Panc1 (cell line): ENCODE results near the gene BZW1. TPM values are rescaled to one million over a fixed set of nuclear protein-coding genes. Genes with fewer than 3 reads are reported as not detected.

Experiments used
- ATAC-seq: fragments of 200-7000 bp; cut with Tn5 transposase; 2 replicates; pipeline ENCODE4 v1.9.1; 2020; ENCODE audit warnings: mild to moderate bottlenecking, moderate library complexity
- BruUV-seq: library from RNA; stranded (reverse); fragments of 400-500 nt; replicated peaks from 2 replicates; lab custom pipeline; 2021; lab: Mats Ljungman, UMichigan
- CTCF ChIA-PET: fragments of 300-600 bp; sonication (Branson Sonifier 250); formaldehyde crosslinking; loops from one replicate; lab custom pipeline; 2022; ENCODE audit warnings: antibody characterized with exemption; lab: Charles Lee
- POLR2A ChIA-PET: fragments of 300-600 bp; sonication (Branson Sonifier 250); formaldehyde crosslinking; loops from one replicate; lab custom pipeline; 2022; ENCODE audit warnings: antibody characterized with exemption; lab: Charles Lee
- DNase-seq: peaks from one replicate; pipeline ENCODE4 v3.0.0-alpha.2; 2010; ENCODE audit warnings: low read depth, low spot score
- H3K27ac ChIP-seq: 2 replicates; pipeline ENCODE4 v1.5.1; 2011; ENCODE audit warnings: mild to moderate bottlenecking, low read length, inconsistent platforms
- H3K27me3 ChIP-seq: fragments of 200-500 bp; sonication (Bioruptor generic); 2 replicates; pipeline ENCODE4 v1.6.0; 2014; ENCODE audit warnings: low read length, inconsistent platforms; ENCODE audit not compliant: control insufficient read depth, insufficient read depth
- H3K36me3 ChIP-seq: fragments of 200-500 bp; sonication (Bioruptor generic); 2 replicates; pipeline ENCODE4 v1.5.1; 2014; ENCODE audit warnings: inconsistent platforms, mild to moderate bottlenecking, low read length, moderate library complexity; ENCODE audit not compliant: control insufficient read depth, insufficient read depth
- H3K4me1 ChIP-seq: 2 replicates; pipeline ENCODE4 v1.5.1; 2011; ENCODE audit warnings: inconsistent platforms, mild to moderate bottlenecking, low read length, moderate library complexity; ENCODE audit not compliant: control insufficient read depth, insufficient read depth
- H3K4me3 ChIP-seq, 2 experiments: 2 replicates each; pipeline ENCODE4 v1.5.1; 2011 to 2012; ENCODE audit warnings: low read depth in 2 of 2, low read length in 2 of 2, mild to moderate bottlenecking in 2 of 2, inconsistent platforms in 1 of 2, moderate library complexity in 1 of 2
- H3K9me3 ChIP-seq: fragments of 200-500 bp; sonication (Bioruptor generic); 2 replicates; pipeline ENCODE4 v1.5.1; 2014; ENCODE audit warnings: low read depth, mild to moderate bottlenecking, inconsistent platforms, low read length, moderate library complexity; ENCODE audit not compliant: control insufficient read depth, insufficient read depth
- CTCF ChIP-seq: fragments of 450-650 bp; IDR thresholded peaks from 2 replicates; pipeline ENCODE4 v1.5.1; 2017; ENCODE audit warnings: mild to moderate bottlenecking
- POLR2AphosphoS5 ChIP-seq: IDR thresholded peaks from 2 replicates; pipeline ENCODE4 v1.6.1; 2012; ENCODE audit warnings: mild to moderate bottlenecking, low read depth, low read length, moderate library complexity
- REST ChIP-seq, 2 experiments: IDR thresholded peaks; 2 replicates each; pipeline ENCODE4 v1.6.1; 2011 to 2012; ENCODE audit warnings: low read depth in 2 of 2, control low read depth in 1 of 2, low read length in 1 of 2, mild to moderate bottlenecking in 1 of 2, moderate library complexity in 1 of 2; ENCODE audit not compliant: insufficient read depth in 1 of 2
- SIN3A ChIP-seq: IDR thresholded peaks from 2 replicates; pipeline ENCODE4 v1.6.1; 2012; ENCODE audit warnings: low read depth, mild to moderate bottlenecking, low read length, moderate library complexity, borderline replicate concordance; ENCODE audit not compliant: insufficient read depth
- TCF7L2 ChIP-seq: IDR thresholded peaks from 2 replicates; pipeline ENCODE4 v1.6.1; 2011; ENCODE audit warnings: mild to moderate bottlenecking, low read depth, low read length, inconsistent platforms
- in situ Hi-C: cut with HindIII; loops from 2 replicates; pipeline ENCODE4 v1.10.0; 2016; ENCODE audit warnings: low sequenced_read_pairs, low pct_unique_long_range_greater_than_20kb
- intact Hi-C: fragments of 100-400 bp; cut with micrococcal nuclease; formaldehyde crosslinking; loops from one replicate; pipeline ENCODE4 v1.10.0; 2022; ENCODE audit not compliant: unreplicated experiment
- total RNA-seq: library from RNA; stranded (reverse); gene quantifications from one replicate; pipeline ENCODE4 v1.2.1, GENCODE V29; 2021; ENCODE audit not compliant: unreplicated experiment

Gene BZW1
- total RNA-seq, 1 experiment from 2014 or later = 247 TPM

GRCh38 chr2:200856806-200857205 is 45.1 kb downstream of the BZW1 start:
- in situ Hi-C loops (no loop called here), intact Hi-C loops (no loop called here)
- Histone ChIP-seq H3K36me3 (peaks cover 71% of the 10 kb centered on the region), H3K4me3 (no peak overlapping the region), H3K27me3 (no peaks in the 10 kb centered on the region), H3K4me1 (peaks cover 18% of the 10 kb centered on the region), H3K9me3 (no peaks in the 10 kb centered on the region), H3K27ac (no peak overlapping the region)
- ChIA-PET POLR2A (no interaction called here), CTCF (interaction anchor here (0.7 kb wide), 1 partner anchor 12 kb away, joined by 3 read pairs; no protein-coding TSS in a partner anchor)
- TF ChIP-seq CTCF = no peak
- TF ChIP-seq POLR2AphosphoS5 = no peak
- no peak for TF ChIP-seq TCF7L2
- TF ChIP-seq REST (IDR thresholded peaks at IDR 0.05; ENCODE audit: insufficient read depth in 1 of 2, low read depth in 2 of 2, low read length in 1 of 2) = no peak
- no peak for TF ChIP-seq SIN3A
- BruUV-seq = no TSS peak
- DNase-seq = no peak
- no peak for ATAC-seq

- intact Hi-C loops = loop anchor here (5.0 kb wide), 1 partner anchor 148 kb away; no protein-coding TSS in a partner anchor
- Histone ChIP-seq H3K4me1 (peaks cover 23% of the 10 kb centered on the region), H3K4me3 (no peak overlapping the region; a peak in 1 of 4 replicates), H3K27me3 (no peaks in the 10 kb centered on the region), H3K9me3 (no peaks in the 10 kb centered on the region), H3K27ac (no peak overlapping the region; the same call in 1 of the 2 replicates), H3K36me3 (peaks cover 45% of the 10 kb centered on the region)
- CTCF ChIA-PET = no interaction called here
- in situ Hi-C loops = no loop called here
- BruUV-seq = no TSS peak
- ATAC-seq (no peak), DNase-seq (no peak)
- no peak for TF ChIP-seq POLR2AphosphoS5
- TF ChIP-seq REST (IDR thresholded peaks at IDR 0.05; ENCODE audit: insufficient read depth in 1 of 2, low read depth in 2 of 2, low read length in 1 of 2) = no peak
- no peak for TF ChIP-seq CTCF
- no peak for TF ChIP-seq SIN3A
- TF ChIP-seq TCF7L2 = no peak
- POLR2A ChIA-PET = interaction anchor here (1.1 kb wide), 1 partner anchor 11 kb away, joined by 7 read pairs; no protein-coding TSS in a partner anchor
Measured at GRCh38 chr2:200860092-200860795, 48.5 kb downstream of the BZW1 start.
